GM23338 (cell line): ENCODE measurements around the gene B4GALT5.

ENCODE experiments used
- CREB1 ChIP-seq: fragments of 250-450 bp; sonication (Bioruptor Pico); IDR thresholded peaks from 2 replicates; pipeline ENCODE4 v1.5.0; 2020; ENCODE audit warnings: low read depth, mild to moderate bottlenecking, moderate library complexity
- EZH2 ChIP-seq: fragments of 200-600 bp; sonication (generic); IDR thresholded peaks from one replicate; pipeline ENCODE4 v1.8.0; 2017; ENCODE audit warnings: antibody characterized with exemption, mild to moderate bottlenecking, low read depth; ENCODE audit not compliant: unreplicated experiment
- POLR2AphosphoS5 ChIP-seq: IDR thresholded peaks from 2 replicates; pipeline ENCODE4 v1.6.1; 2016; ENCODE audit warnings: antibody characterized with exemption, low read depth
- TF ChIP-seq, protein P1 (sequence below), 2 experiments: fragments of 200-600 bp in 1 of 2; sonication (generic) in 1 of 2; conservative IDR thresholded peaks; 2 replicates each; pipeline versions ENCODE4 v1.5.1 to v1.6.1; 2016 to 2017; ENCODE audit warnings: antibody characterized with exemption in 2 of 2, low read depth in 2 of 2, mild to moderate bottlenecking in 2 of 2, moderate library complexity in 1 of 2

- TF ChIP-seq, protein P1, sequence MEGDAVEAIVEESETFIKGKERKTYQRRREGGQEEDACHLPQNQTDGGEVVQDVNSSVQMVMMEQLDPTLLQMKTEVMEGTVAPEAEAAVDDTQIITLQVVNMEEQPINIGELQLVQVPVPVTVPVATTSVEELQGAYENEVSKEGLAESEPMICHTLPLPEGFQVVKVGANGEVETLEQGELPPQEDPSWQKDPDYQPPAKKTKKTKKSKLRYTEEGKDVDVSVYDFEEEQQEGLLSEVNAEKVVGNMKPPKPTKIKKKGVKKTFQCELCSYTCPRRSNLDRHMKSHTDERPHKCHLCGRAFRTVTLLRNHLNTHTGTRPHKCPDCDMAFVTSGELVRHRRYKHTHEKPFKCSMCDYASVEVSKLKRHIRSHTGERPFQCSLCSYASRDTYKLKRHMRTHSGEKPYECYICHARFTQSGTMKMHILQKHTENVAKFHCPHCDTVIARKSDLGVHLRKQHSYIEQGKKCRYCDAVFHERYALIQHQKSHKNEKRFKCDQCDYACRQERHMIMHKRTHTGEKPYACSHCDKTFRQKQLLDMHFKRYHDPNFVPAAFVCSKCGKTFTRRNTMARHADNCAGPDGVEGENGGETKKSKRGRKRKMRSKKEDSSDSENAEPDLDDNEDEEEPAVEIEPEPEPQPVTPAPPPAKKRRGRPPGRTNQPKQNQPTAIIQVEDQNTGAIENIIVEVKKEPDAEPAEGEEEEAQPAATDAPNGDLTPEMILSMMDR (conservative IDR thresholded peaks at IDR 0.05; ENCODE audit: low read depth in 2 of 2): no peak
- TF ChIP-seq EZH2 (no peak), POLR2AphosphoS5 (no peak), CREB1 (no peak)
Observed at GRCh38 chr20:49757597-49757996, 43.9 kb upstream of the B4GALT5 start.
